ENCODE results near the gene FGGY. TPM values are rescaled to one million over a fixed set of nuclear protein-coding genes. Genes with fewer than 3 reads are reported as not detected.
"Not testable (repeated sequence)": the region's sequence is repeated elsewhere in the genome, so short reads cannot be mapped to it uniquely, and the experiment has no call there.

FGGY gene
- total RNA-seq, 2 experiments from 2014 or later: 5.6 to 8.1 TPM

GRCh38 chr1:59568158-59568935, 271.5 kb downstream of the FGGY start:
- ATAC-seq: no peak
- H3K36me3 Mint-ChIP-seq (ENCODE audit: low read depth): no peaks in the 10 kb centered on the region
- CTCF ChIA-PET: interaction anchor here (0.6 kb wide), 1 partner anchor 121 kb away, joined by 3 read pairs; no protein-coding TSS in a partner anchor
- H3K4me1 Mint-ChIP-seq: peaks cover 23% of the 10 kb centered on the region
- no peak overlapping the region for H3K27ac Mint-ChIP-seq
- H3K9me3 Mint-ChIP-seq (ENCODE audit: low read depth): no peaks in the 10 kb centered on the region
- POLR2A ChIA-PET: interaction anchor here (0.6 kb wide), 1 partner anchor 9 kb away, joined by 3 read pairs; no protein-coding TSS in a partner anchor
- no peak for DNase-seq
- intact Hi-C loops (cut with DNase I, micrococcal nuclease): no loop called here
- H3K27me3 Mint-ChIP-seq: peaks cover 5% of the 10 kb centered on the region
- no peak overlapping the region for H3K4me3 Mint-ChIP-seq

GRCh38 chr1:59569198-59569597, 272.3 kb downstream of the FGGY start:
- intact Hi-C loops (cut with DNase I, micrococcal nuclease): no loop called here
- POLR2A ChIA-PET: no interaction called here
- peaks cover 23% of the 10 kb centered on the region for H3K4me1 Mint-ChIP-seq

GRCh38 chr1:59570524-59570923, 273.6 kb downstream of the FGGY start:
- CTCF ChIA-PET: interaction anchor here (0.6 kb wide), 1 partner anchor 119 kb away, joined by 4 read pairs; no protein-coding TSS in a partner anchor

More at GRCh38 chr1:59569198-59569597, 272.3 kb downstream of the FGGY start:
- peaks cover 5% of the 10 kb centered on the region for H3K9me3 Mint-ChIP-seq (ENCODE audit: low read depth)
- H3K36me3 Mint-ChIP-seq (ENCODE audit: low read depth): peaks cover 4% of the 10 kb centered on the region
- no peak for ATAC-seq
- DNase-seq: no peak
- CTCF ChIA-PET: interaction anchor here (0.6 to 1.1 kb wide), 2 partner anchors 10 to 120 kb away, joined by 3 to 4 read pairs; no protein-coding TSS in a partner anchor
- peaks cover 5% of the 10 kb centered on the region for H3K27me3 Mint-ChIP-seq
- H3K27ac Mint-ChIP-seq: no peak overlapping the region
- no peak overlapping the region for H3K4me3 Mint-ChIP-seq

GRCh38 chr1:59574085-59574484, 277.2 kb downstream of the FGGY start:
- H3K4me3 Mint-ChIP-seq: no peak overlapping the region
- ChIA-PET POLR2A (no interaction called here), CTCF (no interaction called here)
- no peak overlapping the region for H3K27ac Mint-ChIP-seq
- intact Hi-C loops (cut with DNase I, micrococcal nuclease): no loop called here
- H3K27me3 Mint-ChIP-seq: peaks cover 7% of the 10 kb centered on the region
- peaks cover 23% of the 10 kb centered on the region for H3K4me1 Mint-ChIP-seq
- peaks cover 5% of the 10 kb centered on the region for H3K36me3 Mint-ChIP-seq (ENCODE audit: low read depth)
- DNase-seq (no peak), ATAC-seq (no peak)
- H3K9me3 Mint-ChIP-seq (ENCODE audit: low read depth): peaks cover 8% of the 10 kb centered on the region

More at GRCh38 chr1:59570524-59570923, 273.6 kb downstream of the FGGY start:
- Mint-ChIP-seq H3K36me3 (ENCODE audit: low read depth) (peaks cover 5% of the 10 kb centered on the region), H3K27me3 (peaks cover 5% of the 10 kb centered on the region), H3K4me3 (no peak overlapping the region), H3K9me3 (ENCODE audit: low read depth) (peaks cover 8% of the 10 kb centered on the region), H3K27ac (no peak overlapping the region), H3K4me1 (peaks cover 23% of the 10 kb centered on the region)
- ATAC-seq (peak; percentile 68), DNase-seq (peak; percentile 32)
- intact Hi-C loops (cut with DNase I, micrococcal nuclease): no loop called here
- POLR2A ChIA-PET: no interaction called here

- Mint-ChIP-seq H3K36me3 (ENCODE audit: low read depth) (peaks cover 7% of the 10 kb centered on the region), H3K27ac (no peak overlapping the region), H3K27me3 (peaks cover 2% of the 10 kb centered on the region), H3K4me3 (no peak overlapping the region), H3K9me3 (ENCODE audit: low read depth) (peaks cover 8% of the 10 kb centered on the region), H3K4me1 (no peaks in the 10 kb centered on the region)
- ATAC-seq: no peak
- no peak for DNase-seq
- intact Hi-C loops (cut with DNase I, micrococcal nuclease): no loop called here
- ChIA-PET POLR2A (no interaction called here), CTCF (interaction anchor here (0.6 kb wide), 1 partner anchor 1002 kb away, joined by 3 read pairs; no protein-coding TSS in a partner anchor)
These were observed 280.9 kb downstream of the FGGY start for GRCh38 chr1:59577774-59578173.

- intact Hi-C loops (cut with DNase I, micrococcal nuclease): no loop called here
- H3K4me3 Mint-ChIP-seq: no peak overlapping the region
- ChIA-PET CTCF (no interaction called here), POLR2A (no interaction called here)
- peaks cover 3% of the 10 kb centered on the region for H3K36me3 Mint-ChIP-seq (ENCODE audit: low read depth)
- DNase-seq: no peak
- ATAC-seq: no peak
- H3K27me3 Mint-ChIP-seq: peaks cover 2% of the 10 kb centered on the region
- H3K9me3 Mint-ChIP-seq (ENCODE audit: low read depth): peaks cover 3% of the 10 kb centered on the region
- H3K27ac Mint-ChIP-seq: no peak overlapping the region
- H3K4me1 Mint-ChIP-seq: no peaks in the 10 kb centered on the region
These were observed 282.3 kb downstream of the FGGY start for GRCh38 chr1:59579222-59579621.

GRCh38 chr1:59580257-59580656, 283.4 kb downstream of the FGGY start:
- H3K27ac Mint-ChIP-seq: no peak overlapping the region
- H3K36me3 Mint-ChIP-seq (ENCODE audit: low read depth): peaks cover 2% of the 10 kb centered on the region
- H3K4me1 Mint-ChIP-seq: no peaks in the 10 kb centered on the region
- peaks cover 2% of the 10 kb centered on the region for H3K27me3 Mint-ChIP-seq
- peaks cover 4% of the 10 kb centered on the region for H3K9me3 Mint-ChIP-seq (ENCODE audit: low read depth)
- intact Hi-C loops (cut with DNase I, micrococcal nuclease): no loop called here
- ChIA-PET POLR2A (no interaction called here), CTCF (no interaction called here)
- no peak overlapping the region for H3K4me3 Mint-ChIP-seq
- ATAC-seq (peak; percentile 19), DNase-seq (no peak)

GRCh38 chr1:59592410-59592809, 295.5 kb downstream of the FGGY start:
- DNase-seq; H3K36me3 Mint-ChIP-seq (ENCODE audit: low read depth); H3K27ac Mint-ChIP-seq; intact Hi-C loops (cut with DNase I, micrococcal nuclease); CTCF ChIA-PET; H3K4me1 Mint-ChIP-seq; H3K9me3 Mint-ChIP-seq (ENCODE audit: low read depth); H3K27me3 Mint-ChIP-seq; POLR2A ChIA-PET; H3K4me3 Mint-ChIP-seq; ATAC-seq: not testable (repeated sequence)

GRCh38 chr1:59592924-59593323, 296.0 kb downstream of the FGGY start:
- Mint-ChIP-seq H3K27ac (no peak overlapping the region), H3K27me3 (no peaks in the 10 kb centered on the region), H3K4me3 (no peak overlapping the region), H3K4me1 (peaks cover 3% of the 10 kb centered on the region), H3K9me3 (ENCODE audit: low read depth) (peaks cover 4% of the 10 kb centered on the region), H3K36me3 (ENCODE audit: low read depth) (no peaks in the 10 kb centered on the region)
- ATAC-seq: no peak
- ChIA-PET CTCF (no interaction called here), POLR2A (no interaction called here)
- intact Hi-C loops (cut with DNase I, micrococcal nuclease): no loop called here
- DNase-seq: no peak

GRCh38 chr1:59593798-59594790, 297.2 kb downstream of the FGGY start:
- Mint-ChIP-seq H3K4me1 (peaks cover 3% of the 10 kb centered on the region), H3K9me3 (ENCODE audit: low read depth) (peaks cover 2% of the 10 kb centered on the region), H3K27ac (no peak overlapping the region), H3K27me3 (no peaks in the 10 kb centered on the region), H3K36me3 (ENCODE audit: low read depth) (no peaks in the 10 kb centered on the region), H3K4me3 (no peak overlapping the region)
- intact Hi-C loops (cut with DNase I, micrococcal nuclease): no loop called here
- ChIA-PET POLR2A (no interaction called here), CTCF (interaction anchor here (0.6 to 1.1 kb wide), 2 partner anchors 29 to 101 kb away, joined by 3 to 4 read pairs; no protein-coding TSS in a partner anchor)
- ATAC-seq (no peak), DNase-seq (no peak)

GRCh38 chr1:59595774-59596173, 298.9 kb downstream of the FGGY start:
- Mint-ChIP-seq H3K4me3 (no peak overlapping the region), H3K9me3 (ENCODE audit: low read depth) (peaks cover 2% of the 10 kb centered on the region), H3K27me3 (no peaks in the 10 kb centered on the region), H3K27ac (no peak overlapping the region), H3K36me3 (ENCODE audit: low read depth) (no peaks in the 10 kb centered on the region), H3K4me1 (peaks cover 3% of the 10 kb centered on the region)
- ChIA-PET CTCF (no interaction called here), POLR2A (no interaction called here)
- intact Hi-C loops (cut with DNase I, micrococcal nuclease): no loop called here
- DNase-seq: no peak
- no peak for ATAC-seq

Data from activated CD4-positive, alpha-beta T cell treated with anti-CD3 and anti-CD28 coated beads for 36 hours (primary cell).